ENCODE results near the gene ZNF678. TPM values are rescaled to one million over a fixed set of nuclear protein-coding genes. Genes with fewer than 3 reads are reported as not detected.

ZNF678 gene
- total and polyA plus RNA-seq, 9 of the 15 experiments (the other 6 are each of a cell fraction or from before 2014, with no cell fraction given) = 3.0 to 16.8 (median 8.0) TPM

DNA sequence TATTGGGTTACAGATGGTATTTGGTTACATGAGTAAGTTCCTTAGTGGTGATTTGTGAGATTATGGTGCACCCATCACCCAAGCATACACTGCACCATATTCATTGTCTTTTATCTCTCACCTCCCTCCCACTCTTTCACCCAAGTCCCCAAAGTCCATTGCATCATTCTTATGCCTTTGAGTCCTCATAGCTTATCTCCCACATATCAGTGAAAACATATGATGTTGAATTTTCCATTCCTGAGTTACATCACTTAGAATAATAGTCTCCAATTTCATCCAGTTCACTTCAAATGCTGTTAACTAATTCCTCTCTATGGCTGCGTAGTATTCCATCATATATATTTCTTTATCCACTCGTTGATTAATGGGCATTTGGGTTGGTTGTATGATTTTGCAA, 36.8 kb upstream of the ZNF678 start (continued):
- no peak for TF ChIP-seq RFX5 (IDR thresholded peaks at IDR 0.05; ENCODE audit: low read depth, low read length)
- TF ChIP-seq CEBPG (CRISPR knock-in tag; IDR thresholded peaks at IDR 0.05) = peak; percentile 53; the same call in 1 of the 2 replicates
- peak; percentile 57 to 92 for TF ChIP-seq CEBPG (tag; conservative IDR thresholded peaks at IDR 0.05 in 1 of 2, IDR thresholded peaks at IDR 0.05 in 1 of 2)
- TF ChIP-seq MAFF (IDR thresholded peaks at IDR 0.05; ENCODE audit: low read length) = no peak
- peak; percentile 70; the same call in 1 of the 2 replicates for TF ChIP-seq ARID1B (IDR thresholded peaks at IDR 0.05)
- TF ChIP-seq, protein P1, sequence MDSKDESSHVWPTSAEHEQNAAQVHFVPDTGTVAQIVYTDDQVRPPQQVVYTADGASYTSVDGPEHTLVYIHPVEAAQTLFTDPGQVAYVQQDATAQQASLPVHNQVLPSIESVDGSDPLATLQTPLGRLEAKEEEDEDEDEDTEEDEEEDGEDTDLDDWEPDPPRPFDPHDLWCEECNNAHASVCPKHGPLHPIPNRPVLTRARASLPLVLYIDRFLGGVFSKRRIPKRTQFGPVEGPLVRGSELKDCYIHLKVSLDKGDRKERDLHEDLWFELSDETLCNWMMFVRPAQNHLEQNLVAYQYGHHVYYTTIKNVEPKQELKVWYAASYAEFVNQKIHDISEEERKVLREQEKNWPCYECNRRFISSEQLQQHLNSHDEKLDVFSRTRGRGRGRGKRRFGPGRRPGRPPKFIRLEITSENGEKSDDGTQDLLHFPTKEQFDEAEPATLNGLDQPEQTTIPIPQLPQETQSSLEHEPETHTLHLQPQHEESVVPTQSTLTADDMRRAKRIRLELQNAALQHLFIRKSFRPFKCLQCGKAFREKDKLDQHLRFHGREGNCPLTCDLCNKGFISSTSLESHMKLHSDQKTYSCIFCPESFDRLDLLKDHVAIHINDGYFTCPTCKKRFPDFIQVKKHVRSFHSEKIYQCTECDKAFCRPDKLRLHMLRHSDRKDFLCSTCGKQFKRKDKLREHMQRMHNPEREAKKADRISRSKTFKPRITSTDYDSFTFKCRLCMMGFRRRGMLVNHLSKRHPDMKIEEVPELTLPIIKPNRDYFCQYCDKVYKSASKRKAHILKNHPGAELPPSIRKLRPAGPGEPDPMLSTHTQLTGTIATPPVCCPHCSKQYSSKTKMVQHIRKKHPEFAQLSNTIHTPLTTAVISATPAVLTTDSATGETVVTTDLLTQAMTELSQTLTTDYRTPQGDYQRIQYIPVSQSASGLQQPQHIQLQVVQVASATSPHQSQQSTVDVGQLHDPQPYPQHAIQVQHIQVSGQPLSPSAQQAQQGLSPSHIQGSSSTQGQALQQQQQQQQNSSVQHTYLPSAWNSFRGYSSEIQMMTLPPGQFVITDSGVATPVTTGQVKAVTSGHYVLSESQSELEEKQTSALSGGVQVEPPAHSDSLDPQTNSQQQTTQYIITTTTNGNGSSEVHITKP (IDR thresholded peaks at IDR 0.05; ENCODE audit: partially characterized antibody) = no peak
- TF ChIP-seq TRIM24 (IDR thresholded peaks at IDR 0.05) = peak; percentile 60 to 91
- no peak for TF ChIP-seq ZNF785 (CRISPR knock-in tag; IDR thresholded peaks at IDR 0.05)
- no peak for TF ChIP-seq CREM (IDR thresholded peaks at IDR 0.05; ENCODE audit: low read depth)
- peak; percentile 91; the same call in 1 of the 2 replicates for TF ChIP-seq NFATC3 (IDR thresholded peaks at IDR 0.05)
- no peak for TF ChIP-seq PTBP1 (IDR thresholded peaks at IDR 0.05; ENCODE audit: low read depth, low read length)
- TF ChIP-seq, protein P2, sequence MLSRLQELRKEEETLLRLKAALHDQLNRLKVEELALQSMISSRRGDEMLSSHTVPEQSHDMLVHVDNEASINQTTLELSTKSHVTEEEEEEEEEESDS (CRISPR knock-in tag; IDR thresholded peaks at IDR 0.05) = no peak
- no peak for TF ChIP-seq ZNF41 (CRISPR knock-in tag; conservative IDR thresholded peaks at IDR 0.05)
- TF ChIP-seq, protein P3, sequence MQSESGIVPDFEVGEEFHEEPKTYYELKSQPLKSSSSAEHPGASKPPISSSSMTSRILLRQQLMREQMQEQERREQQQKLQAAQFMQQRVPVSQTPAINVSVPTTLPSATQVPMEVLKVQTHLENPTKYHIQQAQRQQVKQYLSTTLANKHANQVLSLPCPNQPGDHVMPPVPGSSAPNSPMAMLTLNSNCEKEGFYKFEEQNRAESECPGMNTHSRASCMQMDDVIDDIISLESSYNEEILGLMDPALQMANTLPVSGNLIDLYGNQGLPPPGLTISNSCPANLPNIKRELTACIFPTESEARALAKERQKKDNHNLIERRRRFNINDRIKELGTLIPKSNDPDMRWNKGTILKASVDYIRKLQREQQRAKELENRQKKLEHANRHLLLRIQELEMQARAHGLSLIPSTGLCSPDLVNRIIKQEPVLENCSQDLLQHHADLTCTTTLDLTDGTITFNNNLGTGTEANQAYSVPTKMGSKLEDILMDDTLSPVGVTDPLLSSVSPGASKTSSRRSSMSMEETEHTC (IDR thresholded peaks at IDR 0.05) = no peak
- TF ChIP-seq PTRF (tag; IDR thresholded peaks at IDR 0.05) = no peak
- no peak for TF ChIP-seq TCF7L2 (IDR thresholded peaks at IDR 0.05; ENCODE audit: low read depth, low read length)
- TF ChIP-seq RFX1 (IDR thresholded peaks at IDR 0.05) = no peak
- TF ChIP-seq TAF9B (IDR thresholded peaks at IDR 0.05; ENCODE audit: partially characterized antibody) = peak; percentile 28
- TF ChIP-seq ZBTB7A (IDR thresholded peaks at IDR 0.05; ENCODE audit: borderline replicate concordance, control insufficient read depth, low read depth, low read length) = no peak
- TF ChIP-seq, protein P4, sequence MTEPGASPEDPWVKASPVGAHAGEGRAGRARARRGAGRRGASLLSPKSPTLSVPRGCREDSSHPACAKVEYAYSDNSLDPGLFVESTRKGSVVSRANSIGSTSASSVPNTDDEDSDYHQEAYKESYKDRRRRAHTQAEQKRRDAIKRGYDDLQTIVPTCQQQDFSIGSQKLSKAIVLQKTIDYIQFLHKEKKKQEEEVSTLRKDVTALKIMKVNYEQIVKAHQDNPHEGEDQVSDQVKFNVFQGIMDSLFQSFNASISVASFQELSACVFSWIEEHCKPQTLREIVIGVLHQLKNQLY (CRISPR knock-in tag; conservative IDR thresholded peaks at IDR 0.05) = no peak
- TF ChIP-seq RAD51 (IDR thresholded peaks at IDR 0.05; ENCODE audit: borderline replicate concordance, low read depth) = no peak
- TF ChIP-seq, protein P5, sequence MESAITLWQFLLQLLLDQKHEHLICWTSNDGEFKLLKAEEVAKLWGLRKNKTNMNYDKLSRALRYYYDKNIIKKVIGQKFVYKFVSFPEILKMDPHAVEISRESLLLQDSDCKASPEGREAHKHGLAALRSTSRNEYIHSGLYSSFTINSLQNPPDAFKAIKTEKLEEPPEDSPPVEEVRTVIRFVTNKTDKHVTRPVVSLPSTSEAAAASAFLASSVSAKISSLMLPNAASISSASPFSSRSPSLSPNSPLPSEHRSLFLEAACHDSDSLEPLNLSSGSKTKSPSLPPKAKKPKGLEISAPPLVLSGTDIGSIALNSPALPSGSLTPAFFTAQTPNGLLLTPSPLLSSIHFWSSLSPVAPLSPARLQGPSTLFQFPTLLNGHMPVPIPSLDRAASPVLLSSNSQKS (CRISPR knock-in tag; IDR thresholded peaks at IDR 0.05) = no peak
- TF ChIP-seq HLTF (IDR thresholded peaks at IDR 0.05) = no peak

Data from K562 (cell line).